GM21528 (cell line): ENCODE results near the gene AMELX.

Experiments
- ATAC-seq: cut with Tn5 transposase; IDR thresholded peaks from one replicate; pipeline ENCODE4 v1.9.1; 2021; ENCODE audit warnings: mild to moderate bottlenecking, moderate library complexity; ENCODE audit not compliant: unreplicated experiment, low FRiP score

The AMELX gene

GRCh38 chrX:11304829-11305228, 11.6 kb downstream of the AMELX start:
- no peak for ATAC-seq

- no peak for ATAC-seq
These were observed 12.4 kb downstream of the AMELX start for GRCh38 chrX:11305641-11306040.

GRCh38 chrX:11309220-11309619, 16.0 kb downstream of the AMELX start:
- no peak for ATAC-seq

- no peak for ATAC-seq
These were observed 18.5 kb downstream of the AMELX start for GRCh38 chrX:11311706-11312105.

GRCh38 chrX:11319806-11320520, 26.8 kb downstream of the AMELX start:
- no peak for ATAC-seq

GRCh38 chrX:11321986-11322385, 28.8 kb downstream of the AMELX start:
- ATAC-seq = no peak

- no peak for ATAC-seq
These were observed 34.9 kb downstream of the AMELX start for GRCh38 chrX:11328134-11328533.

GRCh38 chrX:11329021-11329420, 35.8 kb downstream of the AMELX start:
- no peak for ATAC-seq

- ATAC-seq = no peak
These were observed 38.6 kb downstream of the AMELX start for GRCh38 chrX:11331788-11332187.

- no peak for ATAC-seq
These were observed 41.0 kb downstream of the AMELX start for GRCh38 chrX:11334165-11334564.

- no peak for ATAC-seq
These were observed 43.0 kb downstream of the AMELX start for GRCh38 chrX:11336201-11336600.

GRCh38 chrX:11337292-11338009, 44.2 kb downstream of the AMELX start:
- no peak for ATAC-seq

GRCh38 chrX:11341274-11342201, 48.3 kb downstream of the AMELX start:
- peak; percentile 85 for ATAC-seq

GRCh38 chrX:11342673-11343072, 49.5 kb downstream of the AMELX start:
- ATAC-seq = no peak

- ATAC-seq = no peak
These were observed 53.0 kb downstream of the AMELX start for GRCh38 chrX:11346121-11346682.

GRCh38 chrX:11347300-11347699, 54.1 kb downstream of the AMELX start:
- no peak for ATAC-seq

- ATAC-seq = no peak
These were observed 55.8 kb downstream of the AMELX start for GRCh38 chrX:11349020-11349419.

- ATAC-seq = no peak
These were observed 56.6 kb downstream of the AMELX start for GRCh38 chrX:11349661-11350337.
